HG03571 (cell line): ENCODE results near the gene ADTRP.

Source experiments
- ATAC-seq: cut with Tn5 transposase; IDR thresholded peaks from one replicate; pipeline ENCODE4 v1.9.1; 2021; ENCODE audit not compliant: unreplicated experiment

Gene ADTRP

GRCh38 chr6:11758878-11759277 lies 19.7 kb downstream of the ADTRP start:
- ATAC-seq, result no peak

DNA sequence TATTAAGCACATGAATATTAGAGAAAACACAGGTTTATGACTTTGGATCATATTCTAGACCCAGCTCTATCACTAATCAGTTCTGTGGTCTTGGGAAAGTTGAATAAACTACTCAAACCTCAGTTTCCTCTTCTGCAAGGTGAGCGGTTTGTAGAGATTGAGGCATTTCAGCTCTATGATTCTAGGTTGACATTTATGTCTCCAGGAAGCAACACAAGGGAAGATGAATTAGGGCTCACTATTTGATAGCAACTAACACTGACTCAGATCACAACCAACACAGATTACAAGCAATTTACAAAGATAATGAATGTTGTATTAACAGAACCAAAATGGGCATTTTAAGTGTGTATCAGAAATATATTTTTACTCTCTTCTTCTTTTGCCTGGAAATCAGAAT lies 21.9 kb downstream of the ADTRP start:
- no peak for ATAC-seq

GRCh38 chr6:11756292-11756691 lies 22.3 kb downstream of the ADTRP start:
- ATAC-seq, result no peak

- ATAC-seq, result no peak
Measured at GRCh38 chr6:11755725-11756124, 22.9 kb downstream of the ADTRP start.

GRCh38 chr6:11754625-11755271 lies 23.9 kb downstream of the ADTRP start:
- ATAC-seq, result no peak

- ATAC-seq, result no peak
Measured at GRCh38 chr6:11753798-11754197, 24.8 kb downstream of the ADTRP start.

DNA sequence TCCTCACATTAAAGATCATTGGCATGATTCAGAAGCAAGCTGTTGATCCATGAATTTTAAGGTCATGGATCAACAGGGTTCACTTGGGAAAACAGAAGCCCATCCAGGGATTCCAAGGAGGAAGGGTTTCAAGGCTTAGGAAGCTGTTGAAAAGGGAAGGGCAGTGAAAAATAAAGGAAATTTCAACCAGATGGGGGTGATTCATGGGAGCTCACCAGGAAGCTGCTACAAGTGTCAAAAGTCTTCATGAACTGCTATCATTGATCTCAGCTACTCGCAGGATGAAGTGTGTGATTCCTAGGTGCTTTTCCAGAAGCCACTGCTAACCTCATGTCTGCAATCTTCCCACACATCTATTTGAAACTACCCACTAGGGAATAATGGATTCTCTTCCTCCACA lies 26.2 kb downstream of the ADTRP start:
- ATAC-seq, result no peak

GRCh38 chr6:11750682-11751081 lies 27.9 kb downstream of the ADTRP start:
- no peak for ATAC-seq

GRCh38 chr6:11748591-11749210 lies 29.9 kb downstream of the ADTRP start:
- no peak for ATAC-seq

GRCh38 chr6:11747021-11747420 lies 31.6 kb downstream of the ADTRP start:
- no peak for ATAC-seq

DNA sequence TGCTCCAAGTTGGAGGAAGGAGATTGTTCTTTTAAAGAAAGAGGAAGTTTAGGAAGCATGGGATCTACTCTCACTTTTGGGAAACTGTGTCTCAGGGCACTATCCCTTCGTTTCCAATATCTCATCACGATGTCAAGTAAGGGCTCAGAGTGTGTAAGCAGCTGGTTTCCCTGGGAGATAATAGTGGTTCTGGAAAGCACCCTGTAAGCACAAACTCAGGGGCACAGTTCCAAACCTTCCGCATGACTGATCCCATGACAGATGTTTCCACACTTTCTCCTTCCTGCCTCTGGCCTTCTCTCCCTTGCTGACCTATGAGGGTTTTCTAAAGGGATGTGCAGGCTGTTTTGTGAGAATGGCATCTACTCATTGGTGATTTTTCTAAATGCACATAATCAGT lies 33.9 kb downstream of the ADTRP start:
- no peak for ATAC-seq

- no peak for ATAC-seq
Measured at GRCh38 chr6:11744101-11744500, 34.5 kb downstream of the ADTRP start.

DNA sequence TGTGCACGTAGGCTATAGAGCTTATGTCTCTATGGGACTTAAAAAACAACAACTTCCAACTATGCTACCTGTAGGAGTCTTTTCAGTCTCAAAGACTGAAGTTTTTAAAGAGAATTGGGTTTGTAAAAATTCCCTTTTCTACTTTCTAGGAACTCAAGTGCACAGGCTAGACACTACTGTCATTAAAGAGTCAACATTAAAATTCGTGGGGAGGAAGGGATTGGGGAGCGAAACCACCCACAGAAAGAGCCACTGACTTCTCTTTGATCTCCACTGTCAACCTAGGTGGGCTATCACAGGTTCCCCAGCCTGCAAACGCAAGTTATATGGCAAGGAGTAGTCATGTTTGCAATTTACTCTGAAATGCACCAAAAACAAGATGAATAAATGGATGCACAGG lies 37.7 kb downstream of the ADTRP start:
- no peak for ATAC-seq

- no peak for ATAC-seq
Measured at GRCh38 chr6:11738661-11739375, 39.8 kb downstream of the ADTRP start.

DNA sequence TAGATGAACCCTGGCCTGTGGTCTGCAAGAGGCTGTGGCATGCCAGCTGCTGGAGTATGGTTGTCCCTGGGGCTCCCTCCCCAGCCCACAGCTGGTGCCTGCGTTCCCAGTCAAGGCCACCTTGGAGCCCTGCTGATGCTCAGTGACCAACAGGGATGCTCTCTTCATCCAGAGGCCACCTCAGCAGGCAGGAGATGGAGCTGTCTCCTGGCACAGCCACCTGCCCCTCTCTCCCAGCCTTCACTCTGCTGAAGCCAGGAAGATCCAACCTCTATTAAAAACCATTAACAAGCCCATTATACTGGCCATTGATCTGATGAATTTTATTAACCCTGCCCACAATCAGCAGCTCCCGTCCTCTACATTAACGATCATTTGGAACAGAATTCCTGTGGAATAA lies 40.4 kb downstream of the ADTRP start:
- no peak for ATAC-seq

GRCh38 chr6:11736601-11737000 lies 42.0 kb downstream of the ADTRP start:
- ATAC-seq, result no peak

- no peak for ATAC-seq
Measured at GRCh38 chr6:11734861-11735613, 43.6 kb downstream of the ADTRP start.

- peak; percentile 76 for ATAC-seq
Measured at GRCh38 chr6:11732036-11732631, 46.5 kb downstream of the ADTRP start.

- no peak for ATAC-seq
Measured at GRCh38 chr6:11731423-11731822, 47.2 kb downstream of the ADTRP start.

- no peak for ATAC-seq
Measured at GRCh38 chr6:11730641-11731040, 48.0 kb downstream of the ADTRP start.

- ATAC-seq, result no peak
Measured at GRCh38 chr6:11729076-11729475, 49.5 kb downstream of the ADTRP start.
